GM18505 (cell line): ENCODE data around the gene SYNE3.

ENCODE experiments used
- ATAC-seq: cut with Tn5 transposase; IDR thresholded peaks from one replicate; pipeline ENCODE4 v1.9.1; 2021; ENCODE audit not compliant: unreplicated experiment
- POLR2A ChIP-seq: IDR thresholded peaks from 4 replicates; pipeline ENCODE4 v1.6.1; 2011; ENCODE audit warnings: borderline replicate concordance; ENCODE audit not compliant: insufficient read depth, insufficient read length; ENCODE audit errors: extremely low read depth

SYNE3 gene

GRCh38 chr14:95547626-95548327 is 31.3 kb upstream of the SYNE3 start:
- no peak for ATAC-seq
- TF ChIP-seq POLR2A: no peak

GRCh38 chr14:95547272-95547625 is 30.8 kb upstream of the SYNE3 start:
- no peak for ATAC-seq
- no peak for TF ChIP-seq POLR2A

GRCh38 chr14:95545515-95546168 is 29.2 kb upstream of the SYNE3 start:
- no peak for TF ChIP-seq POLR2A
- no peak for ATAC-seq

GRCh38 chr14:95544588-95544987 is 28.1 kb upstream of the SYNE3 start:
- TF ChIP-seq POLR2A: no peak
- ATAC-seq: no peak

- no peak for ATAC-seq
Observed at GRCh38 chr14:95543021-95543420, 26.6 kb upstream of the SYNE3 start.

GRCh38 chr14:95541932-95542930 is 25.8 kb upstream of the SYNE3 start:
- no peak for TF ChIP-seq POLR2A
- no peak for ATAC-seq

More at GRCh38 chr14:95543021-95543420, 26.6 kb upstream of the SYNE3 start:
- no peak for TF ChIP-seq POLR2A

GRCh38 chr14:95541346-95541745 is 24.9 kb upstream of the SYNE3 start:
- ATAC-seq: no peak
- no peak for TF ChIP-seq POLR2A

- TF ChIP-seq POLR2A: no peak
- ATAC-seq: no peak
Observed at GRCh38 chr14:95540236-95540855, 23.9 kb upstream of the SYNE3 start.

GRCh38 chr14:95538801-95539509 is 22.5 kb upstream of the SYNE3 start:
- ATAC-seq: no peak
- no peak for TF ChIP-seq POLR2A

GRCh38 chr14:95537298-95538089 is 21.0 kb upstream of the SYNE3 start:
- no peak for TF ChIP-seq POLR2A
- ATAC-seq: no peak

- no peak for TF ChIP-seq POLR2A
Observed at GRCh38 chr14:95536671-95537070, 20.2 kb upstream of the SYNE3 start.

More at GRCh38 chr14:95536671-95537070, 20.2 kb upstream of the SYNE3 start:
- no peak for ATAC-seq
